RPMI7951 (cell line): ENCODE data around the gene RTL10. TPM values are rescaled to one million over a fixed set of nuclear protein-coding genes. Genes with fewer than 3 reads are reported as not detected.
A peak's percentile ranks its signal among the peaks of the same experiment; 100 is the strongest.

Experiments
- DNase-seq: peaks from one replicate; pipeline ENCODE4 v3.0.0-alpha.2; 2012; ENCODE audit warnings: low read depth
- total RNA-seq: library from RNA; depleted of rRNA; stranded (reverse); fragments of >200 nt; shearing (Covaris generic); gene quantifications from 2 replicates; pipeline ENCODE4 v1.2.3, GENCODE V29; 2014

The RTL10 gene
- total RNA-seq, 1 experiment from 2014 or later: 8.5 TPM

DNA sequence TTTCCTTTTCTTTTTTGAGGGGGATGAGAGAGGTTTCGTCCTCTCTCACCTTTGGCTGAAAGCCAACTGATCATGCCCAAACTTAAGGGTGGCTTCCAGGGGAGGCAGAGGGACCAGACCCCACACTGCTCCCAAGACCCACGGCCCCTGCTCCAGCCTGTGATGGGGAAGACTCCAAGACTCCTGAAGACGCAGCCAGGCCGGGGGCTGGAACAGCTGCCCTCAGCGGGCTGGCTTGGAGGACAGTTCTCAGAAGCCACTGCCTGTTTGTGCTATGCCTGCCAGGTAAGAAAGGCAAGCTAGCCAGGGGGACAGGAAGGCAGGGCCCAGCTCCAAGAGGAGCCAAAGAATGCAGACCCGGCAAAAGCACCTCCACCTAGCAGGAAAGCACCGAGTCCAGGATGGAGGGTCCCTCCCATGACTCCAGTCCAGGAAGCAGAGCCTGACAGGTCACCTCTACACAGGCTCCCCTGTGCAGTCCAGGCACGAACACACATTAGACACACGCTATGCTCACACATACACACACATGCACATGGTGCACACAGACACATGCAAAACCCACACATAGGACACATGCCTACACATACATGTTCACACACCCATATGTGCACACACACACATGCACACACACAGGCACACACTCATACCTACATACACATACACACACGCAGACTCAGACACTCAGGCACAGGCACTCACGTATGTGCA, 31.3 kb downstream of the RTL10 start:
- no peak for DNase-seq

DNA sequence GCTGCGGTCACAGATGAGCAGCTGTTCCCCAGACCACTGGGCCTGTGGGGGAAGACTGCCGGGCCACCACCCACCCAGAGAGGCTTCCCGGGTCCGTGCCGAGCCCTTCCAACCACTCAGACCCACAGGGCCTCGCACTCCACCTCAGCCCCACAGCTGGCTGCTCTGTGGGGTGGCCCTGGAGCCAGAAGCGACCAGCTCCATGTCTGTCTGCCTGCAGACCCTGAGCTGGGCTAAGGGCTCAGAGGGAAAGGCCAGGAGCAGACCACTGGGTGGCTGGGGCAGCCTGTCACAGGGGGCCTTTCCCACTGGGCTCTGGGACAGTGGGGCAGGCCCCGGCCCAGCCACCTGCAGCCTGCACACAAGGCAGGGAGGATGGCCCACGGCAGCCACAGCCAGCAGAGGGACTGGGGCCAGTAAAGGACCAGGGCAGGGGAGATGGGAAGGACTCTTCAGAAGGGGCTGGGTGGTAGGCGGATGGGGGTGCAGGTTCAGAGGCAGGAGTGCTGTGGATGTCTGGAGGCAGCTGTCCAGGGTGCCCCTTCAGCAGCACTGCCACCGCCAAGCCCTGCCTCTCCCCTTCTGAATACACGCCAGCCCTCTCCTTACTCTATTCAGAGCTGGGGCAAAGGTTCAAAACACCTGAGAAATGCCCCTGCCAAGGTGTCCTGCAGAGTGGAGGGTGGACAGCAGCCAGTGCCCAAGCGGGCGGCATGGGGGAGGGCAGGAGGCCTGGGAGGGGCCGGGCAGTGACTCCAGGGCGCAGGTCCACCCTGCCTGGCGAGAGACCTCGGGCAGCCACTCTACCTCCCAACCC, 32.2 kb downstream of the RTL10 start:
- no peak for DNase-seq

DNA sequence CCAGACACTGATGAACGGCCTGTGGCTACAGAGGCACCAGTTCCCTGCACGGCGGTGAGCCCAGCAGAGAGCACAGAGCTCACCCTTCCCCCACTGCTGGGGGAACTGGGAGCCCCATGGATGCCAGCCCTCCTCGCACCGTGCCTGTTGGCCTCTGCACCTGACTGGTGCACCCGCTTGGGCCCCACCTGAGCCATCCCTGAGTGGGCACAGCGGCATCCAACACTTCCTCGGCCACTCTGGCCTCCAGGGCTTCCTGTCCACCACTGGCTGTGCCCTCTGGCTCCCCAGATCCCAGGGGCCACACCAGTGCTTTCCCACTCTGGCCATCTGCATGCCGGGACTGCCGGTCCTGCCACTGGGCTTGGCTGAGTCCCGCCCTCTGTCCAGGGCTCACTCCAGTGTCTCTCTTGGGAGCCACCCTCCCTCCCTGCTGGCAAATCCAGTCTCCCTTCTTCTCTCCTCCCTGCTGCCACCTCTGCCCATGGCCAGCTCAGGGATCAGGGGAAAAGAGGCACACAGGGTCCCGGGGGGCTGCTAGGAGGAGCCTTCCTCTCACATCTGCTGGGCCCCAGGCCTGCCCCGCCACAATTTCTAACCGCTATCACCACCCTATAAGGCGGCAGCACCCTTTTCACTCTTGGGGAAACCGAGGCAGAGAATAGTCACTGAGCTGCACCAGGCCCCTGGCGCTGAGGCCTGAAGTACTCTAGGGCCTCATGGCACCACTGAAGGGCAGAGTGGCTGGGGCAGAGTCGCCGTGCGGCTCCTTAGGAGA, 33.0 kb downstream of the RTL10 start:
- DNase-seq: no peak

DNA sequence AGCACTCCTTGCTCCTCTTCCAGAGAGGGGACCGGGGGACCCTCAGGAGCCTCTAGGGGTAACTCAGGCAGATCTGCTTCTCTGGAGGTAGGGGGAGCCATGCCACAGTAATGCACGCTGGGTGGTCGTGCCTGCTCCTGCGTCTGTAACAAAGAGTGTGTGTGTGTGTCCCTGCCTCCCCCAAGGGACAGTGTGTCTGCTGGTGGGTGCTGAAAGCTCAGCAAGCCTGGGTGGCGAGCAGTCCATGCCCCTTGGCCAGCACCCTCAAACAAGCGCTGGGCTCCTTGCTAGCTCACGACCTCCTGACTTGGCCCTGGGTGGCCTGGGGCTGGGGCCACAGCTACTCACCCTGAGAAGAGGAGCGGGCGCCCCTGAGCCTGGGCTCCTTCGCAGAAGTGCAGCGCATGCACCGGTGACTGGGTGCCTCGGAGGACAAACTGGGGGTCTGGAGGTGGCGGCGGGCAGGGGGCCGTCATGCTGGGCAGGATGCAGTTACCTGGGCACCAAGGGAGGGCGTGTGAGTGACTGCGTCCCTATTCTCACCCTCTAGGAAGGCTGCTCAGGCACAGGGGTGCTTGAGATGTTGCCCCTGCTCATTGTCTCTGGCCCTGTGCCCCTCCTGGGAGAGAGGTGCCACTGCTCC, 33.7 kb downstream of the RTL10 start:
- DNase-seq: no peak

DNA sequence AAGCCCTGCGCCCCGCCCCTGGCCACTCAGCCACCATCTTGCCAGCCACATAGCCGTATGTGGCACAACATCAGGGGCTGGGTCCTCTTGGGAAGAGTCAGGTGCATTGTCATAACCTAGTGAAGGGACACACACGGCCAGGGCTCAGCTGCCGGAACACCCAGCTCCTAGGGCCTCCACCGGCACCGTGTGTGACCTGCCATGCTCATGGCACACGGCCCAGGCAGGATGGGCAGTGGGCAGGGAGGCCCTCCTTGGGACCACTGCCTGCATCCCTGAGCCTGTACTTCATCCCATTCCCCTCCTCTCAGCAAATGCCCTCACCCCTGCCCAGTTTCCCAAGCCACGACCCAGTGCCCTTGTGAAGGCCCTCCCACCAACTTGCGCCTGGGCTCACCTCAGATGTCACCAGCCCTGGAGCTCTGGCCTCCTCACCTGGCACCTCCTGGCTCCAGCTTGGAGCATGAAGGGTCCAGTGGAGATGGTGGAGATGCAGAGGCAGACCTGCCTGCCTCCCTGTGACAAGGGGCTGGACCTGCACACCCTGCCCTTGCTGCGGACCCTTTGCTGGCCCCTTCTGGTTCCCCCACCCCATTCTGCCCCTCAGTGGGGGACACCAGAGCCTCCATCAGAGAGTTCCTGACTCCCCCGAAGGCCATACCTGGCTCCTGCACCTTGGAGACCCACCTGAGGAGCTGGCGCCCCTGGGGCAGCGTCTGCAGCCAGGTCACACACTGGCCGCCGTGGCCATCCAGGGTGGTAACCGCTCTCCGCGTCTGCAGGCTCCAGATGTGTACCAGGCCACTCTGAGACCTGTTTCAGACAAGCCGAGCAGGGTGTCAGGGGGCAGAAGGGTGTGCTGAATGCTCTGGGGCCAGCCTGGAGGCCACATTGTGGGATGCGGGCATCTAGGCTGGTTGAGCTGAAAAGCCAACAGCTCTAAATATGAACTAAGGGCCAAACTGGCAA, 34.5 kb downstream of the RTL10 start:
- DNase-seq: no peak

DNA sequence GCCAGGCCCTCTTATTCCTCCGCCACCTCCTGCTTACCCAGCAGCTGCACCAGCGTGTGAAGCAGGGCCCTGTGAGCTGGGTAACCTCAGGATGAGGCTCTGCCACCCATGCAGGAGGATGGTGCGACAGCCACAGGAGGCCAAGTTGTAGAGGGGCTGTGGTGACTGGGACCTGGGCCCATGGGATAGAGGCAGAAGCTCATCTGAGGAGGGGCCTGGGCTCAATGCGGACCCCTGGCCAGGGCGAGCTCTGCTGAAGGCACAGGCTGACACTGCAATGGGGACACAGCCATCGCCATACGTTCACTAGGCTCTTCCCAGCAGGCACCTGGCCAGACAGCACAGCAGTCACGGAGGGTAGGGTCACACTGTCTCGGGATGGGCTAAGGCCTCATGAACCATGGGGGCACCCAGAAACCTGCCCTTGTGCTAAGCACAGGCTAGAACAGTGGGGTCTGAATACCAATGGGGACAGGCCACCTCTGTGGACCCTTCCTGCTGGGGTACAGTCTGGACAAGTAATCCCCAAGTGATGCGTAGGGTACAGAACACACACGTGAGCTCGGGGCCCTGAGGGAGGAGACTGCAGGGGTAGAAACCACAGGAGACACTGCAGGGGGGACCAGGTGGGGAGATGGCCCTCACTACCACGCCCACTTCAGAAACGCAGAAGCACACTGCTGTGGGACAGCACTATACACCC, 35.3 kb downstream of the RTL10 start:
- DNase-seq: no peak

DNA sequence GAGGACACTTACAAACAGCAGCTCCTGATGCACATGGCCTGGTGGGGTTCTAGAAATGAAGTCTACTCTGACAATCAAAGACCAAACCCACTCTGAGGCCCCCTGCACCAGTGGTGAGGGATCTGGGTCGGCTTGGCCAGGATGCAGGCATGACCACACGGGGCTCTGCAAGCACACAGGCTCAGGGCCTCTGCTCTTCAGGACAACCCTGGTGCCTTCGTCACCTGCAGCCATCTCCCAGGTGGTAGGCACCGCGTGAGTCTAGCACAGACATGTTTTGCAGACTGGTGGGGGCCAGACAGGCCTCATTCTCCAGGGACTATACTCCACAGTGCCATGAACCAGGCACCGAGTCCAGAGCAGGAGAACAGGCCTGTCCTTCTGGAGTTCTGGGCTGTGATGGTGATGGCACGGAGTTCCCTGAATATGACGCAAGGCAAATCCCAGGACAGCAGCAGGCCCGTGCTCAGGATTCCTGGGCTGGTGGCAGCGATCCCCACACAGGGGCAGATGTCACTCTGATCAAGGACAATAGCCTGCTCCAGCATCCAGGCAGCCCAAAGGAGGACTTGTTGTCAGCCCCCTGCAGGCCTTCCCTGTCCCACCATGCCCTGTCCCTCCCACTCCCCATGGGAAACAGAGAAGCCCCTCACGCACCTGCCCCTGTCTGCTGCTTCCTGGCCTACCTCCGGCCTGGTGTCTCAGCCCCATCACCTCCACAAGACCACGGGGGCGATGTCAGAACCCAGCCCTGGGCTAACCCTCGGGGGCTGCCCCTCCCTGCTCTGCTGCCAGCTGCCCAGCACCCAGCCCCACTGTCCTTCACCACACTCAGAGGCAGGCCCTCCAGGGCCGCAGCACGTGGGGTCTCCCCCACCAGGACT, 36.1 kb downstream of the RTL10 start:
- DNase-seq: no peak

DNA sequence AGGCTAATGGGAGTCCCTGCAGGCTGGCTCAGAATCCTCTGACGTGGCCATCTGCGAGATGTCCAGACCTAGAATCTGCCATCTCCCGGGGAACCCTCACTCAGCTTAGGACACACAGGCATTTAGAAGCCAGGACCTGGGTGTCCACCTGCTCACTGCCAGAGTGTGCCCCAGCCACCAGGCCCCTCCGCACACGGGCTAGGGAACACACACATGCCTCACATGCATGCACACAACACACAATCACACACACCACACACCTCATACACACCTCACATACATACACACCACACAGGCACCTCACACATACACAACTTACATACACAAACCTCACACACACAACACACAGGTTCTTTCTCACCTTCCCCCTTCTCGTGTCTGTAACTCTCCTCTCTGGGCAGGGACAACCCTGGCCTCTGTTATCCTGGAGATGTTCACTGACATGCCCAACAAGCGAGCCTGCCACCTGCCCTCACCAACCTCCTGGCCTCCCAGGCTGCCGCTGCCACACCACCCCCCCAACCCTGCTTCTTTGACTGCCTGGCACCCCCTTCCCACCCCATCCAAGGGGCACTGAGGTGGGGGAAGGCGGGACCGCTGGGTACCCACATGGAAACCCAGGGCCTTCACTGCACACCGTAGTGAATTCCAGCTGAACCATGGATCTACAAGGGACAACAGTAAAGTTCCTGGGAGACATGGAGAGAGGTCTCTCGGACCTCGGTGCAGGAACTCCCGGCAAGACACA, 38.1 kb downstream of the RTL10 start:
- no peak for DNase-seq

DNA sequence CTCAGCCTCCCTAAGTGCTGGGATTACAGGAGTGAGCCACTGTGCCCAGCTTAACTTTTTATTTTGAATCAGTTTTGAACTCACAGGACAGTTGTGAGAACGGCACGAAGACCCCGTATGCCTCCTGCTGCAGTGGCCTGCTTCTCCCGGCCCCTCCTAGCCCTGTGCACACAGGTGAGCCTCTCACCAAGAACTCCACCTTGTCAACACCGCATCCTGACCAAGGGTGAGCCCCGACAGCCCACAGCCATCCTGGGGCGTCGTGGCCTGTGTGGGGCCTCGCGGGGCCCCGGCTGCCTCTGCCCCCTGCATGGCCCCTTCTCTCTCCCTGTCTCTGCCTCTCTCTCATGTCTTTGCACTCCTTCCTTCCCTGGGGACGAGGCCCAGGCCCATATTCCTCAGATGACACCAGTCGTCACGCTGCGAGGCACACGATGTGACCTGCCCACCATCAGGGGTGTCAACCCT, 38.8 kb downstream of the RTL10 start:
- DNase-seq: no peak

DNA sequence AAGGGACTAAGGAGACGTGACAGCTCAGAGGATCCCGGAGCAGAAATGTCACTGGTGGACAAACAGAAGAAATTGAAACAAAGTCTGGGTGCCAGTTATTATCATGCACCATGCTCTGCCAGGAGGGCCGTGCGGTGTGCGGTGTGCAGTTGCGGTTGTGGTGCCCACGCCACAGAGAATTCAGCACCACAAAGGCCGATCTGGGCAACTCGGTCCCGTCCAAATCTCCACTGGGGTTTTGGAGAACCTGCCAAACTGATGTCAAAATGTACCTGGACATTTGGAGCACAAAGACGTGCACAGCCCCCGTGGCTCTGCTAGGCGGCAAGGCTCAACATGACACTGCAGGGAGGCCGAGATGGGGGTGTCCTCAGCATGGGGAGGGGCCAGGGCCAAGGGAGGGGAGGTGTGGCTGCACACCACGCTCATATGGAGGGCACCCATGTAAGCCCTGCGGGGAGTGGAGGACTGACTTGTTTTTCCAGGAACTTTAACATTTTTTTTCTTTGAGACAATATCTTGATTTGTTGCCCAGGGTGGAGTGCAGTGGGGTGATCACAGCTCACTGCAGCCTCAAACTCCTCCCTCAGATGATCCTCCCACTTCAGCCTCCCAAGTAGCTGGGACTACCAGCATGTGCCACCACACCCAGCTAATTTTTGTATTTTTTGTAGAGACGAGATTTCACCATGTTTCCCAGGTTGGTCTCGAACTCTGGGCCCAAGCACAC, 39.4 kb downstream of the RTL10 start:
- DNase-seq: no peak

DNA sequence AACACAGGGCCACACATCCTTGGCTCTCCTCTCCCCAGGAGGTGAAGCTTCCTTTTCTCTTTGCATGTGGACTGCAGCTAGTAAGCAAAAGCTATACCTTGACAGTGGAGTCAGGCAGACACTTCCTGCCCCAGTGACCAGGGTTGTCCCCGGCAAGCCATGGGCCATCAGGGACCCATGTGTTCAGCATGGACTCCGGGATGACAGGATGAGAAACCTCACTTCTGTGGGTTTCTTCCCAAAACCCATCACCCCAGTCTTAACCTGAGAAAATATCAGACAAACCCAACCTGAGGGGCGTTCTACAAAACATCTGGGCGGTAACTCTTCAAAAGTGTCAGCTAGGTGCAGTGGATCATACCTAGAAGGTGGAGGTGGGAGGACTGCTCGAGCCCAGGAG, 40.2 kb downstream of the RTL10 start:
- DNase-seq: no peak

DNA sequence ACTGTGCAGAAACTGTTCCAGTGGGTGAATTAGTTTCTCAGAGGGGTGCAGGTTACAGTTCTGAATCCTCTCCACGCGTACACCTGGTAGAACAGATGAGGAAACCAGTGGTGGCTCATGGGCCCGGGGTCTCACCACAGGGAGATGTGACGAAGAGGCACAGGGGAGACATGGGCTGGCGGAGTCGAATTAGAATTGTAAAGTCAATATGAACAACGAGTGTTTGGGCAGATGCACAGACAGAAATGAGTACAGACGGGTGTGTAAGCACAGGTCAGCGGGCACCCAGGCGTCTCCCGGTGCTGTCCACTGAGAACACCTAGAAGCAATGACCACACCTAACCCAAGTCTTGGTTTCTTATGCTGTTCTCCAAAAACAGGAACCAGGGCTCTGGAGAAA, 41.8 kb downstream of the RTL10 start:
- no peak for DNase-seq

DNA sequence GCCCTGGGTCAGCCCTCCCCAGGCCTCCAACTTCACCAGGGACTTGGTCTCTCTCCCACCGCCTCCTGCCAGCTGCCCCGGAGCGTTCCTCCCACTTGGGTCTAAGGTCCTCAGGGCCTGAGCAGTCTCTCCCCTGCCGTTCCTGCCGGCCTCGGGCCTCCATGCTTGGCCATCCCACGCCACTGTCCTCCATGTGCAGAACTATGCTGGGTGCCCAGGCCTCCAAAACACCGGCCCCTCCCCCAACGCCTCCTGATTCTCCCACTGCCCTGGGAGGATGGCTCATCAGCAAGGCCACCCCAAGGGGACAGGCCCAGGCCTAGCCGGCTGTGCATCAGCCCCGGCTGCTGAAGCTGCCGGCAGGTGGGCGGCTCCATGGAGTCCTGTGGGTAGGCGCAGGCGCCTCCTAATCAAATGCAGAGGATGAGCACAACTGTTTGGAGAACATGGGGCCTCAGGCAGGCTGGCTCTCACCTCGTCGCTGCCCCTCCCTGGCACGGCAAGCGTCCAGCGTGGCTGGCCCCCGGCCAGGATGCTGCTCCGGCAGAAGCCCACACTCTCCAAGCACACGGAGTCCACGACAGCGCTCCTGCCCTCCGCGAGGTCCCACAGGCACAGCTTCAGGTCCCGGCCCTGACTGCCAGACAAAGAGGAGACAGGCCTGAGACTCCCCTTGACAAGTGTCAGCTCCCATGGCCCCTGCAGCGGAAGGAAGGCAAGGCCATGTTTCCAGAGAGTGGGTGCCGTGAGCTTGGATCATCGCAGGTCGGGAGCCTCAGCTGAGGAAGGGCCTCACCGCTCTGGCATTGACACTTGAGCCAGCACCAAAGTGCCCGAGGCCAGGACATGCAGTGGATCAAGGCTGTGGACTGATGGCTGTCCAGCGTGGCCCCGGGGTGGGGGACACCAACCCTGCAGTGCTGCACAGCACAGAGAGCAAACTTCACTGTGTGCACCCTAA, 42.6 kb downstream of the RTL10 start:
- DNase-seq: no peak

DNA sequence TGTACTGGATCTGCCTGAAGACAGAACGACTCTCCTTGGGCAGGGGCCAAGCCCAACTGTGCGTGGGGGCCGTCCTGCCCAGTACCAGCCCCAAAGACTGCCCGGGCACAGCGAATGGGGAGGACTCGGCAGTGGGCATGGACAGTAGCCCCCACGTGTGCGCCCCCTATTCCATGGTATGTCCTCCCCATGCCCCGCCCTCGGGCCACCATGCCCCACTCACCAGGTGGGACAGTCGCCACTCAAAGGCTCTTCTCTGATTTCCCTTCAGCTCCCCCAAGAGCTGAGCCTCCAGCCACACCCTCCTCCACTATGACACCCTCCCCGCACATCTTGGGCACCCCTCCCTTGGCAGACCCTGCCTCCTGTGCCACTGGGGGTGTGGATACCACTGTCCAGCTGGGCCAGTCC, 43.5 kb downstream of the RTL10 start:
- no peak for DNase-seq

DNA sequence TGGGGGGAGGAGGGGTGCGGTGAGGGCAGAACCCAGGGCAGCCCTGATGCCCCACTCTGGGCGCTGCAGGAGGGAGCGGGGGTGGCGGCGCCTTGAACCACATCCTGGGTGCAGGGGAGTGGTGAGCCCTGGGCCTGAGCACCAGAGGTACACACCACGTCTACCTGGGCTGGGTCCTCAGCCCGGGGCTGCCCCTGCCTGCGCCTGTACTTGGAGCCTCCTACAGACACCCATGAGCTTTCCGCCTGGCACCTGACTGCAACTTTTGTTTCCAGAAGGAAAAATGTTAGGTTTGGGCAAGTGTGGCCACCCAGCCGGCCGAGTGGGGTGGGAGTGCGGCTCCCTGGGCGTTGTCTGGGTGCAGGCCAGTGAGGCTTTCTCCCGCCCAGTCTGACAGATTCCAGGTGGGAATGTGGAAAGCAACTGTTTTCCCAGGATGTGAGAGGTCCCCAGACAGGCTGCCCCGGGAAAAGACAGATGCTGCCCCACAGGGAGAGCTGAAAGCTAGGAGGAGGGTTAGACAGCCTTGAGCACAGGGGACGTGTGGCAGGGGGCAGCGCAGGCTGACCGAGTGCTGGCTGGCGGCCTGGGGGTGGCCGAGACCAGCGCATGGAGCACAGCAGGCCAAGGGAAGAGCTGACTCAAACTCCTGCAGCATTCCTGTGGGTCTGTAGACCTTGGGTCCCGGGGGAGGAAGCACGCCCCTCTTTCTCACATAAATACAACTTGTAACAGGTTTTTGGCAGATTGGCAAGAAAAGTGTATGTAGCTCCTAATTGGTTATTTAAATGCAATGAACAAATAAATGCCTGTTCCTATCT, 44.1 kb downstream of the RTL10 start:
- DNase-seq: peak; percentile 30

DNA sequence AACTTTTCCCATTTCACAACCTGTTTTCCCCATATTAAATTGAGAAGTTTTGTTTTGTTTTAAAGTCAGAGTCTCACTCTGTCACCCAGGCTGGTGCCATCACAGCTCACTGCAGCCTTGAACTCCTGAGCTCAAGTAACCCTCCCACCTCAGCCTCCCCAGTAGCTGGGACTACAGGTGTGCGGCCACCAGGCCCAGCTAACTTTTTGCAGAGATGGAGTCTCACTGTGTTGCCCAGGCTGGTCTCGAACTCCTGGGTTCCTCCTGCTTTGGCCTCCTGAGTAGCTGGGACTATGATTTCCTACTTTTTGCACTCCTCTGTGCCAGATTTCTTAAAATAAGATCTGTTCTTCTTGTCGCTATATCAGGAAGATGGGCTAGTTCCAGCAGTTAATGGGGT, 44.9 kb downstream of the RTL10 start:
- DNase-seq: no peak
